ENCODE results near the gene JSRP1. TPM values are rescaled to one million over a fixed set of nuclear protein-coding genes. Genes with fewer than 3 reads are reported as not detected.

Gene JSRP1
- polyA plus RNA-seq (ENCODE audit: insufficient read length): 84.3 TPM

DNA sequence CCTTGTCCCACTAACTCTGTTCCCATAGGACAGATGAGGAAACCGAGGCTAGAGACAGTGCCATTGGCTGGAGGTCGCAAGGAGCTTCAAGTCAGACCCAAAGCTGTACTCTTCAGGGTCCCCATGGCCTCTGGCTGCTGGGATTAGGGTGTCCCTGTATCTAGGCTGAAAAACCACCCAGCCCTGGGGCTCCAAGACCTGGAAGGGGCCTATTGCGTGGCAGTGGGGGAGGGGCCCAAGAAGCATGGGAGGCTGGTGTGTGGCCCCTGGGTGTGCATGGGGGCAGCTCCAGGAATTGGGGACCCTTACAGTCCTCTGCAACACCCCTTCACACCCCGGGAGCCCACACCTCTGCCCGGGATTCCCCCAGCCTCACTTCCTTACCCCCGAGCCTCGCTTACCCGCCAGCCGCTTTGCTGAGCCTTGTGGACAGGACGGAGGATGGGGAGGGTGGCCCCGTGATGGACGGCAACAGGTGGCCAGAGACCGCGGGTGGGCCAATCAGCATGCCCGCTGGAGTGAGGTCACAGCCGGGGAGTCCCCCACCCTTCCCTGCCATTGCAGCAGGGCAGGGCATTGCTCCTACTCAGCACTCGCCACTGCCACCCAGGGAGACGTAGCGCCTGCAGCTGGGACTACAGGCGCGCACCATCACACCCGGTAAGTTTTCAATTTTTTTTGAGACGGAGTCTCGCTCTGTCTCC lies at the start of gene JSRP1:
JSRP1 (minus strand) TSS at position 436 of the 704 bp plus-strand sequence. CDS start 1,103 bp downstream, outside the sequence.
- no peak for DNase-seq (ENCODE audit: low read depth)

DNA sequence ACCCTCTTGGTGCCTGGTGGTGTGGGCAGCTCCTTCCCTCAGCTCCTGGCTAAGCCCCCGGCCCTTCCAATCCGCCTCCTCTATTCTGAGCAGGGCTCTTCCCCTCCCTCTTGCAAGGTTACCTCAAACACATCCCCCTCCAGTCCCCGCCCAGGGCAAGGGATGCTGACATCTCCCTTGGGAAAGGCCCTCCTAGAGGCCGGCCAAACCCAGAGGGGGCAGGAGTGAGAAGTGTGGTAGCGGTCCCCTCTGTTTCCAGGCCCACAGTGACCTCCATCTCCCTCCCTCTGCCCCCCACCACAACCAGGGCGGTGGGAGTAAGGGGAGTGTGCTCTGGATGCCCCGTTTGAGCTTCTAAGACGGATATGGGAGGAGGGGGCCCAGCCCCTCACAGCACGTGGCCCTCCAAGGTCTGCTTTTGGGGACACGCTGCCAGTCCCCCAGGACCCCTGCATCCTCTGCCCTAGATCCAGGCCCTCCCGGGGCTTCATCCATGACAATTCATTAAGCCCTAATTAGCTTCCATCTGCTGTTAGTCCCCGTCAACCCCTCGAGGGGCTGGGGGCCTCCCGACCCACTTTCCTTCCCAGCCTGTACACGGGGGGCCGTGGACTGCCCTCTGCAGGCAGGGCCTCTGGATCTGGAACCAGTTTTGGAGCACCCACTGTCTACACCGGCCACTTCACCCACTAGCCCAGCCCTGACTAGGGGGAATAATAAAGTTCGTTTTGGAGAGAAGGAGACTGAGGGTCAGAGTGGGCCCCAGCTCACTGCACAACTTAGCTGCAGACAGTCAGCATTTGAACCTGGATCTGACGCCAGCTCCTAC lies 49.4 kb upstream of the JSRP1 start:
- no peak for DNase-seq (ENCODE audit: low read depth)

- DNase-seq (ENCODE audit: low read depth): no peak
Measured at GRCh38 chr19:2303211-2303798, 47.1 kb upstream of the JSRP1 start.

GRCh38 chr19:2302319-2303210 lies 46.3 kb upstream of the JSRP1 start:
- DNase-seq (ENCODE audit: low read depth): no peak

GRCh38 chr19:2300533-2300932 lies 44.3 kb upstream of the JSRP1 start:
- DNase-seq (ENCODE audit: low read depth): no peak

- DNase-seq (ENCODE audit: low read depth): no peak
Measured at GRCh38 chr19:2296141-2296540, 39.9 kb upstream of the JSRP1 start.

- DNase-seq (ENCODE audit: low read depth): no peak
Measured at GRCh38 chr19:2294687-2295335, 38.6 kb upstream of the JSRP1 start.

GRCh38 chr19:2291185-2291751 lies 35.1 kb upstream of the JSRP1 start:
- DNase-seq (ENCODE audit: low read depth): no peak

GRCh38 chr19:2290441-2291184 lies 34.4 kb upstream of the JSRP1 start:
- DNase-seq (ENCODE audit: low read depth): no peak

- DNase-seq (ENCODE audit: low read depth): no peak
Measured at GRCh38 chr19:2289714-2290435, 33.7 kb upstream of the JSRP1 start.

GRCh38 chr19:2288818-2289713 lies 32.8 kb upstream of the JSRP1 start:
- DNase-seq (ENCODE audit: low read depth): no peak

DNA sequence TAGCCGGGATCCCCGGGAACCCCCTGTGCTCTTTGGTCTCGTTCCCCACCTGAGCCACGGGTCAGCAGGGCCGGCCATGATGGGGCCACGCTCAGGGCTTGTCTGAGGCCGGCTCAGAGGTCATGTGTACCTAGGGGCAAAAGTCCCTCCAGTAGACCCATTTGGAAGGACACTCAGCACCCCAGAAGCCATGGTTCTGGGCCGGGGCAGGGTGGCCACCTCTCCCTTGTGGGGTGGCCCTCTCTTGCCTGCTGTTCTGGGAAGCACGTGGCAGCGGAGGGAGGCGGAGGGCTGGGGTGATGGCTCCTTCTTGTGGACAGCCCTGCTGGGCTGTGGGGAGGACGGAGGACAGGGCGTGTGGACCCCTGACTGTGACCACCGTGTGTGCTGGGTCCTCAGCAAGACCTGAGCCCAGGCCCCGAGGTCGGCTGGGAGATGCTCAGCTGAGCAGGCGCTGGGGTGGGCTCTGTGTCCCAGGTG lies 32.2 kb upstream of the JSRP1 start:
- no peak for DNase-seq (ENCODE audit: low read depth)

GRCh38 chr19:2287585-2288337 lies 31.5 kb upstream of the JSRP1 start:
- no peak for DNase-seq (ENCODE audit: low read depth)

GRCh38 chr19:2286402-2287140 lies 30.4 kb upstream of the JSRP1 start:
- DNase-seq (ENCODE audit: low read depth): no peak

DNA sequence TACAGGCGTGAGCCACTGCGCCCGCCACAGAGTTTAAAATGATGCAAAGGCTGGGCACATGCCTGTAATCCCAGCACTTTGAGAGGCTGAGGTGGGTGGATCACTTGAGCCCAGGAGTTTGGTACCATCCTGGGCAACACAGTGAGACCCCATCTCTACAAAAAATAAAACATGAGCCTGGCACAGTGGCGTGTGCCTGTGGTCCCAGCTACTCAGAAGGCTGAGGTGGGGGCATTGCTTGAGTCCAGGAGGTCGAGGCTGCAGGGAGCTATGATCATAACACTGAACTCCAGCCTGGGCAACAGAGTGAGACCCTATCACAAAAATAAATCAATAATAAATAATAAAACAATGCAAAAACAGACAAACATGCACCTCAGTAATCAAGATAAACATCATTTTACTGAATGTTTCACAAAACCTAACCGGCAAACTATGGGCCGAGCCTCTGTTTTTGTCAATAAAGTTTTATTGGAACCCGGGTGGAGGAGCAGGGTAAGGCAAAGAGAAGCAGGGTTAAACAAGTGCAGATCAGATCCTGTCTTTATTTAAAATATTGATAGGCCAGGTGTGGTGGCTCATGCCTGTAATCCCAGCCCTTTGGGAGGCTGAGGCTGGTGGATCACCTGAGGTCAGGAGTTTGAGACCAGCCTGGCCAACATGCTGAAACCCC lies 27.8 kb upstream of the JSRP1 start:
- no peak for DNase-seq (ENCODE audit: low read depth)

DNA sequence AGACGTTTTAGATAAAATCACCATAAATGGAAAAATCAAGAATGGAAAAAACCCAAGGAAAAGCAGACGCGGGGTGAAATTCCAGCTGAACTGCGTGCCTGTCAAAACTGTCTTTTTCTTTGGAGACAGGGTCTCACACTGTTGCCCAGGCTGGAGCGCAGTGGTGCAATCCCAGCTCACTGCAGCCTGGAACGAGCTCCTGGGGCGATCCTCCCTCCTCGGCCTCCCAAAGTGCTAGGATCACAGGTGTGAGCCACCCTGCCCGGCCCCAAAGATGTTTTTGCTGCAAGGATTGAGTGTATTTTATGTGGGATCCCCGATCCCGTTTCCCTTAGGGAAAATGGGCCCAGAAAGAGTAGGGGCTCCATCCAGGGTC lies 26.6 kb upstream of the JSRP1 start:
- DNase-seq (ENCODE audit: low read depth): no peak

Data from forelimb muscle (tissue), 1 donor.